WTC11 (cell line): ENCODE data around the gene ATP5ME. TPM values are rescaled to one million over a fixed set of nuclear protein-coding genes. Genes with fewer than 3 reads are reported as not detected.

Source experiments
- ATAC-seq: fragments of 200-7000 bp; cut with Tn5 transposase; 2 replicates; pipeline ENCODE4 v1.10.0; 2021; ENCODE audit warnings: mild to moderate bottlenecking, moderate library complexity
- CTCF ChIA-PET: fragments of 300-600 bp; sonication (Branson Sonifier 250); formaldehyde crosslinking; loops from one replicate; lab custom pipeline; 2021; ENCODE audit warnings: antibody characterized with exemption; lab: Charles Lee
- POLR2A ChIA-PET: fragments of 350-600 bp; sonication (Branson Sonifier 250); formaldehyde crosslinking; loops from one replicate; lab custom pipeline; 2021; ENCODE audit warnings: antibody characterized with exemption; lab: Charles Lee
- DNase-seq: peaks from one replicate; pipeline ENCODE4 v3.0.0; 2021; ENCODE audit warnings: low spot score
- H3K27ac Mint-ChIP-seq: 2 replicates; pipeline ENCODE4 v1.8.0; 2021; ENCODE audit warnings: mixed read lengths
- H3K27me3 Mint-ChIP-seq: 2 replicates; pipeline ENCODE4 v1.8.0; 2021; ENCODE audit warnings: low read depth, mild to moderate bottlenecking, moderate library complexity, mixed read lengths
- H3K36me3 Mint-ChIP-seq: 2 replicates; pipeline ENCODE4 v1.8.0; 2021; ENCODE audit warnings: mixed read lengths
- H3K4me1 Mint-ChIP-seq: 2 replicates; pipeline ENCODE4 v1.8.0; 2022; ENCODE audit warnings: mixed read lengths
- H3K4me3 Mint-ChIP-seq: 2 replicates; pipeline ENCODE4 v1.8.0; 2021; ENCODE audit warnings: mild to moderate bottlenecking, moderate library complexity, mixed read lengths
- H3K9me3 Mint-ChIP-seq: 2 replicates; pipeline ENCODE4 v1.8.0; 2021; ENCODE audit warnings: mixed read lengths
- CREB1 ChIP-seq: sonication (generic); formaldehyde crosslinking; IDR thresholded peaks from 2 replicates; pipeline ENCODE4 v1.8.0; 2023; ENCODE audit warnings: mild to moderate bottlenecking, missing genetic modification reagents
- FOXJ3 ChIP-seq: sonication (generic); formaldehyde crosslinking; IDR thresholded peaks from 2 replicates; pipeline ENCODE4 v1.9.0; 2021; ENCODE audit warnings: missing genetic modification reagents, mild to moderate bottlenecking, borderline replicate concordance
- FOXP1 ChIP-seq: sonication (generic); formaldehyde crosslinking; IDR thresholded peaks from 2 replicates; pipeline ENCODE4 v1.8.0; 2022; ENCODE audit warnings: missing genetic modification reagents, mild to moderate bottlenecking, moderate library complexity, borderline replicate concordance
- GABPB1 ChIP-seq: sonication (generic); formaldehyde crosslinking; IDR thresholded peaks from 2 replicates; pipeline ENCODE4 v1.8.1; 2023; ENCODE audit warnings: mild to moderate bottlenecking, missing genetic modification reagents
- NFATC4 ChIP-seq: fragments of 250-450 bp; sonication (Bioruptor Pico); IDR thresholded peaks from 2 replicates; pipeline ENCODE4 v1.9.0; 2021; ENCODE audit warnings: mild to moderate bottlenecking
- NR1H2 ChIP-seq: sonication (generic); formaldehyde crosslinking; IDR thresholded peaks from 2 replicates; pipeline ENCODE4 v1.9.0; 2021; ENCODE audit warnings: mild to moderate bottlenecking, moderate library complexity, missing genetic modification reagents
- OVOL2 ChIP-seq: fragments of 250-450 bp; sonication (Bioruptor Pico); IDR thresholded peaks from 2 replicates; pipeline ENCODE4 v1.9.0; 2021; ENCODE audit warnings: mild to moderate bottlenecking, borderline replicate concordance
- TEAD4 ChIP-seq: sonication (generic); formaldehyde crosslinking; IDR thresholded peaks from 2 replicates; pipeline ENCODE4 v1.8.0; 2022; ENCODE audit warnings: mild to moderate bottlenecking, missing genetic modification reagents
- TP53 ChIP-seq: sonication (generic); formaldehyde crosslinking; IDR thresholded peaks from 2 replicates; pipeline ENCODE4 v1.8.1; 2023; ENCODE audit warnings: mild to moderate bottlenecking, missing genetic modification reagents
- ZNF219 ChIP-seq: sonication (generic); formaldehyde crosslinking; IDR thresholded peaks from 2 replicates; pipeline ENCODE4 v1.8.0; 2023; ENCODE audit warnings: missing genetic modification reagents, mild to moderate bottlenecking, borderline replicate concordance
- ZNF263 ChIP-seq: sonication (generic); formaldehyde crosslinking; IDR thresholded peaks from 2 replicates; pipeline ENCODE4 v1.8.1; 2022; ENCODE audit warnings: low read depth, mild to moderate bottlenecking, moderate library complexity, missing genetic modification reagents
- total RNA-seq: library from RNA; stranded (reverse); gene quantifications from 3 replicates; pipeline ENCODE4 v1.2.3, GENCODE V29; 2021
- TF ChIP-seq, protein P1 (sequence below): sonication (generic); formaldehyde crosslinking; IDR thresholded peaks from 2 replicates; pipeline ENCODE4 v1.8.0; 2023; ENCODE audit warnings: mild to moderate bottlenecking, missing genetic modification reagents
- TF ChIP-seq, protein P2 (sequence below): sonication (generic); formaldehyde crosslinking; IDR thresholded peaks from 2 replicates; pipeline ENCODE4 v1.8.1; 2023; ENCODE audit warnings: mild to moderate bottlenecking, missing genetic modification reagents, moderate library complexity
- TF ChIP-seq, protein P3 (sequence below): sonication (generic); formaldehyde crosslinking; IDR thresholded peaks from 2 replicates; pipeline ENCODE4 v1.8.0; 2022; ENCODE audit warnings: mild to moderate bottlenecking, missing genetic modification reagents
- TF ChIP-seq, protein P4 (sequence below): sonication (generic); formaldehyde crosslinking; IDR thresholded peaks from 2 replicates; pipeline ENCODE4 v1.8.1; 2023; ENCODE audit warnings: mild to moderate bottlenecking, moderate library complexity, missing genetic modification reagents
- TF ChIP-seq, protein P5 (sequence below): sonication (generic); formaldehyde crosslinking; IDR thresholded peaks from 2 replicates; pipeline ENCODE4 v1.8.0; 2022; ENCODE audit warnings: missing genetic modification reagents
- TF ChIP-seq, protein P6 (sequence below): sonication (generic); formaldehyde crosslinking; conservative IDR thresholded peaks from 2 replicates; pipeline ENCODE4 v1.8.1; 2023; ENCODE audit warnings: mild to moderate bottlenecking, low read depth, missing genetic modification reagents, moderate library complexity

Gene ATP5ME
- total RNA-seq, 1 experiment from 2014 or later: 468 TPM

DNA sequence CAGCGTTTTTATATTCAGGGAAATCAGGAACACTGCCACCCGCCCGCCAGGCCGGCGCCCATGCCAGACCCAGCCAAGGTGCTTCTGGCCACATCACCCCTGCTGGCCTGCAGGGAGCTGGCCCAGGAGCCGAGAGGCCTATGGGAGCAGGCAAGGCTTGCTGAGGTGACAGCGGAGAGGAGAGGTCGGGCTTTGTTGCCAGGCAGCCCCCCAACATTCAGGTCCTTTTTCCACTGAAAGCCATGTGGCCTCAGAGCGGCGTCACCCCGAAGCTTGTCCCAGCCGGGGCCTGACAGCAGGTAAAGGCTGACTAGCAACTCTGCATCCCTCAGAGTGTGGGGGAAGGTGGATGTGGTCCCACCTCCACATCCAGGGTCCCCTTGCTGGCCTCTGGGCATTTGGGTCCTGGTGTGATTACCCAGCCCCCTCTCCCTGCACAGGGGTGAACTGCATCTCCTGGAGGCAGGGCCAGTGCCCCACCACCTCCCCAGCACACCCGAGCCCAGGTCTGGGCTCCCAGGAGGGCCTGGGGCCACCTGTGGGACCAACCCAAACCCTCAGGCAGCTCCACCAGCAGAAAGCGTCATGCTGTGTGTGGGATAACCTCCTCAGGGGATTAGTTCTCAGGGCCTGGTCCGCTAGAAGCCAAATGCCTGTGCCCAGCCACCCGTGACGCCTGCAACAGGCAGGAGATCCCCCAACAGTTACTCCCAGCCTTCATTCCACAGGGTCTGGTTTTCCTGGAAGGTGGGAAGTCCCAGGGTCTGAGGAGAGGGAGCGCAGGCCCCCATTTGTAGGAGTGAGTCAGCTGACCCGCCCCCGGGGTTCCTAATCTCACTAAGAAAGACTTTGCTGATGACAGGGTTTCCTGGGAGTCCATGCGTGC is 49.1 kb downstream of the ATP5ME start, which contains the start of gene PDE6B:
PDE6B (plus strand) TSS at position 869 of the 886 bp plus-strand sequence. CDS start 54 bp downstream, outside the sequence.
- CTCF ChIA-PET: interaction anchor here (0.9 to 1.9 kb wide), 7 partner anchors 11 to 59 kb away, joined by 3 to 10 read pairs (median 5); partner anchors contain the start of genes ATP5ME and MYL5
- TF ChIP-seq, protein P1, sequence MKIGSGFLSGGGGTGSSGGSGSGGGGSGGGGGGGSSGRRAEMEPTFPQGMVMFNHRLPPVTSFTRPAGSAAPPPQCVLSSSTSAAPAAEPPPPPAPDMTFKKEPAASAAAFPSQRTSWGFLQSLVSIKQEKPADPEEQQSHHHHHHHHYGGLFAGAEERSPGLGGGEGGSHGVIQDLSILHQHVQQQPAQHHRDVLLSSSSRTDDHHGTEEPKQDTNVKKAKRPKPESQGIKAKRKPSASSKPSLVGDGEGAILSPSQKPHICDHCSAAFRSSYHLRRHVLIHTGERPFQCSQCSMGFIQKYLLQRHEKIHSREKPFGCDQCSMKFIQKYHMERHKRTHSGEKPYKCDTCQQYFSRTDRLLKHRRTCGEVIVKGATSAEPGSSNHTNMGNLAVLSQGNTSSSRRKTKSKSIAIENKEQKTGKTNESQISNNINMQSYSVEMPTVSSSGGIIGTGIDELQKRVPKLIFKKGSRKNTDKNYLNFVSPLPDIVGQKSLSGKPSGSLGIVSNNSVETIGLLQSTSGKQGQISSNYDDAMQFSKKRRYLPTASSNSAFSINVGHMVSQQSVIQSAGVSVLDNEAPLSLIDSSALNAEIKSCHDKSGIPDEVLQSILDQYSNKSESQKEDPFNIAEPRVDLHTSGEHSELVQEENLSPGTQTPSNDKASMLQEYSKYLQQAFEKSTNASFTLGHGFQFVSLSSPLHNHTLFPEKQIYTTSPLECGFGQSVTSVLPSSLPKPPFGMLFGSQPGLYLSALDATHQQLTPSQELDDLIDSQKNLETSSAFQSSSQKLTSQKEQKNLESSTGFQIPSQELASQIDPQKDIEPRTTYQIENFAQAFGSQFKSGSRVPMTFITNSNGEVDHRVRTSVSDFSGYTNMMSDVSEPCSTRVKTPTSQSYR (CRISPR knock-in tag): no peak
- TF ChIP-seq, protein P2, sequence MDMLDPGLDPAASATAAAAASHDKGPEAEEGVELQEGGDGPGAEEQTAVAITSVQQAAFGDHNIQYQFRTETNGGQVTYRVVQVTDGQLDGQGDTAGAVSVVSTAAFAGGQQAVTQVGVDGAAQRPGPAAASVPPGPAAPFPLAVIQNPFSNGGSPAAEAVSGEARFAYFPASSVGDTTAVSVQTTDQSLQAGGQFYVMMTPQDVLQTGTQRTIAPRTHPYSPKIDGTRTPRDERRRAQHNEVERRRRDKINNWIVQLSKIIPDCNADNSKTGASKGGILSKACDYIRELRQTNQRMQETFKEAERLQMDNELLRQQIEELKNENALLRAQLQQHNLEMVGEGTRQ (CRISPR knock-in tag): peak; percentile 80
- no peak for TF ChIP-seq NFATC4 (CRISPR knock-in tag)
- TF ChIP-seq FOXP1 (CRISPR knock-in tag): 0 out of 2 replicates have a peak, but pooled peaks have one; percentile 56
- TF ChIP-seq, protein P3, sequence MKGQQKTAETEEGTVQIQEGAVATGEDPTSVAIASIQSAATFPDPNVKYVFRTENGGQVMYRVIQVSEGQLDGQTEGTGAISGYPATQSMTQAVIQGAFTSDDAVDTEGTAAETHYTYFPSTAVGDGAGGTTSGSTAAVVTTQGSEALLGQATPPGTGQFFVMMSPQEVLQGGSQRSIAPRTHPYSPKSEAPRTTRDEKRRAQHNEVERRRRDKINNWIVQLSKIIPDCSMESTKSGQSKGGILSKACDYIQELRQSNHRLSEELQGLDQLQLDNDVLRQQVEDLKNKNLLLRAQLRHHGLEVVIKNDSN: peak; percentile 68

DNA sequence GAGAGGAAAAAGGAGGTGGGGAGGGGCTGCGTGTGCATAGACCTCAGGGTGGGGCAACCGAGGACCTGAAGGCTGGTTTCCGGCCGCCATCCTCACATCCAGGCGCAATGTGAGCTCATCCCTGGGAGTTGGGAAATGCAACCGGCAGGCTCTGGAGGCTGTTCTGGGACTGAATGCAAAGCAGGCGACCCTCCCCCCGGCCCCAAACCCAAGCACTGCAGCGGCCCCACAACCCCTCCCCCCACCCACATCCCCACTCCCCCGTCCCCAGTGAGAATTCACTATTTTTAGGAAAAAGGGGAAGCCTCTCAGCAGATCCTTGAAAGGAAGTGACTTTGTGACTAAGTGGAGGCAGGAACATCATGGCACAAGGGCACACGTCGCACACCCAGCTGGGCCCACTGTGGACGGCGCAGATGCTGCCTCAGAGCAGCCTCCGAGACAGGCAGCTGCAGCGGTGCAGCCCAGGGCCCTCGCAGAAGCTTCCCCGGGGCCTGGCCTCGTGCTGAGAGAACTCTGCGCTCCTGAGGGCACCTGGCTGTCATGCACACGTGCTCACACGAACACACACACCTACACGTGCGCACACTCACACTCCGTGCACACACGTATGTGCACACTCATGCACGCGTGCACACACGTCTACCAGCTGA is 50.0 kb downstream of the ATP5ME start:
- Mint-ChIP-seq H3K27ac (no peak overlapping the region), H3K27me3 (peaks cover 7% of the 10 kb centered on the region; the same call in 1 of the 2 replicates), H3K9me3 (no peaks in the 10 kb centered on the region), H3K36me3 (no peaks in the 10 kb centered on the region), H3K4me3 (no peak overlapping the region), H3K4me1 (peaks cover 10% of the 10 kb centered on the region)
- CTCF ChIA-PET: interaction anchor here (0.6 to 1.9 kb wide), 8 partner anchors 10 to 60 kb away, joined by 3 to 10 read pairs (median 4); partner anchors contain the start of genes ATP5ME and MYL5
- POLR2A ChIA-PET: interaction anchor here (0.5 kb wide), 1 partner anchor 1436 kb away, joined by 3 read pairs; no protein-coding TSS in a partner anchor
- peak; percentile 8 for DNase-seq
- 0 out of 2 replicates have a peak, but pooled peaks have one; percentile 10 for ATAC-seq
- TF ChIP-seq ZNF263 (CRISPR knock-in tag) (no peak), TP53 (no peak), OVOL2 (CRISPR knock-in tag) (no peak), GABPB1 (CRISPR knock-in tag) (no peak), CREB1 (CRISPR knock-in tag) (no peak), NR1H2 (CRISPR knock-in tag) (no peak), TEAD4 (CRISPR knock-in tag) (no peak), FOXJ3 (CRISPR knock-in tag) (no peak), ZNF219 (CRISPR knock-in tag) (no peak)
- TF ChIP-seq, protein P4, sequence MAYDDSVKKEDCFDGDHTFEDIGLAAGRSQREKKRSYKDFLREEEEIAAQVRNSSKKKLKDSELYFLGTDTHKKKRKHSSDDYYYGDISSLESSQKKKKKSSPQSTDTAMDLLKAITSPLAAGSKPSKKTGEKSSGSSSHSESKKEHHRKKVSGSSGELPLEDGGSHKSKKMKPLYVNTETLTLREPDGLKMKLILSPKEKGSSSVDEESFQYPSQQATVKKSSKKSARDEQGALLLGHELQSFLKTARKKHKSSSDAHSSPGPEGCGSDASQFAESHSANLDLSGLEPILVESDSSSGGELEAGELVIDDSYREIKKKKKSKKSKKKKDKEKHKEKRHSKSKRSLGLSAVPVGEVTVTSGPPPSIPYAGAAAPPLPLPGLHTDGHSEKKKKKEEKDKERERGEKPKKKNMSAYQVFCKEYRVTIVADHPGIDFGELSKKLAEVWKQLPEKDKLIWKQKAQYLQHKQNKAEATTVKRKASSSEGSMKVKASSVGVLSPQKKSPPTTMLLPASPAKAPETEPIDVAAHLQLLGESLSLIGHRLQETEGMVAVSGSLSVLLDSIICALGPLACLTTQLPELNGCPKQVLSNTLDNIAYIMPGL: no peak
- TF ChIP-seq, protein P5, sequence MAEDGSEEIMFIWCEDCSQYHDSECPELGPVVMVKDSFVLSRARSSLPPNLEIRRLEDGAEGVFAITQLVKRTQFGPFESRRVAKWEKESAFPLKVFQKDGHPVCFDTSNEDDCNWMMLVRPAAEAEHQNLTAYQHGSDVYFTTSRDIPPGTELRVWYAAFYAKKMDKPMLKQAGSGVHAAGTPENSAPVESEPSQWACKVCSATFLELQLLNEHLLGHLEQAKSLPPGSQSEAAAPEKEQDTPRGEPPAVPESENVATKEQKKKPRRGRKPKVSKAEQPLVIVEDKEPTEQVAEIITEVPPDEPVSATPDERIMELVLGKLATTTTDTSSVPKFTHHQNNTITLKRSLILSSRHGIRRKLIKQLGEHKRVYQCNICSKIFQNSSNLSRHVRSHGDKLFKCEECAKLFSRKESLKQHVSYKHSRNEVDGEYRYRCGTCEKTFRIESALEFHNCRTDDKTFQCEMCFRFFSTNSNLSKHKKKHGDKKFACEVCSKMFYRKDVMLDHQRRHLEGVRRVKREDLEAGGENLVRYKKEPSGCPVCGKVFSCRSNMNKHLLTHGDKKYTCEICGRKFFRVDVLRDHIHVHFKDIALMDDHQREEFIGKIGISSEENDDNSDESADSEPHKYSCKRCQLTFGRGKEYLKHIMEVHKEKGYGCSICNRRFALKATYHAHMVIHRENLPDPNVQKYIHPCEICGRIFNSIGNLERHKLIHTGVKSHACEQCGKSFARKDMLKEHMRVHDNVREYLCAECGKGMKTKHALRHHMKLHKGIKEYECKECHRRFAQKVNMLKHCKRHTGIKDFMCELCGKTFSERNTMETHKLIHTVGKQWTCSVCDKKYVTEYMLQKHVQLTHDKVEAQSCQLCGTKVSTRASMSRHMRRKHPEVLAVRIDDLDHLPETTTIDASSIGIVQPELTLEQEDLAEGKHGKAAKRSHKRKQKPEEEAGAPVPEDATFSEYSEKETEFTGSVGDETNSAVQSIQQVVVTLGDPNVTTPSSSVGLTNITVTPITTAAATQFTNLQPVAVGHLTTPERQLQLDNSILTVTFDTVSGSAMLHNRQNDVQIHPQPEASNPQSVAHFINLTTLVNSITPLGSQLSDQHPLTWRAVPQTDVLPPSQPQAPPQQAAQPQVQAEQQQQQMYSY (CRISPR knock-in tag): no peak
- TF ChIP-seq, protein P6, sequence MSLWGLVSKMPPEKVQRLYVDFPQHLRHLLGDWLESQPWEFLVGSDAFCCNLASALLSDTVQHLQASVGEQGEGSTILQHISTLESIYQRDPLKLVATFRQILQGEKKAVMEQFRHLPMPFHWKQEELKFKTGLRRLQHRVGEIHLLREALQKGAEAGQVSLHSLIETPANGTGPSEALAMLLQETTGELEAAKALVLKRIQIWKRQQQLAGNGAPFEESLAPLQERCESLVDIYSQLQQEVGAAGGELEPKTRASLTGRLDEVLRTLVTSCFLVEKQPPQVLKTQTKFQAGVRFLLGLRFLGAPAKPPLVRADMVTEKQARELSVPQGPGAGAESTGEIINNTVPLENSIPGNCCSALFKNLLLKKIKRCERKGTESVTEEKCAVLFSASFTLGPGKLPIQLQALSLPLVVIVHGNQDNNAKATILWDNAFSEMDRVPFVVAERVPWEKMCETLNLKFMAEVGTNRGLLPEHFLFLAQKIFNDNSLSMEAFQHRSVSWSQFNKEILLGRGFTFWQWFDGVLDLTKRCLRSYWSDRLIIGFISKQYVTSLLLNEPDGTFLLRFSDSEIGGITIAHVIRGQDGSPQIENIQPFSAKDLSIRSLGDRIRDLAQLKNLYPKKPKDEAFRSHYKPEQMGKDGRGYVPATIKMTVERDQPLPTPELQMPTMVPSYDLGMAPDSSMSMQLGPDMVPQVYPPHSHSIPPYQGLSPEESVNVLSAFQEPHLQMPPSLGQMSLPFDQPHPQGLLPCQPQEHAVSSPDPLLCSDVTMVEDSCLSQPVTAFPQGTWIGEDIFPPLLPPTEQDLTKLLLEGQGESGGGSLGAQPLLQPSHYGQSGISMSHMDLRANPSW (CRISPR knock-in tag): no peak
- TF ChIP-seq, protein P3: no peak

More for the DNA sequence above, 49.1 kb downstream of the ATP5ME start, which contains the start of gene PDE6B:
- peak; percentile 38 for DNase-seq
- H3K4me1 Mint-ChIP-seq: peaks cover 10% of the 10 kb centered on the region
- peak; percentile 61 for ATAC-seq
- H3K27ac Mint-ChIP-seq: no peak within 1 kb of the TSS
- peaks cover 7% of the 10 kb centered on the region; the same call in 1 of the 2 replicates for H3K27me3 Mint-ChIP-seq
- no peak within 1 kb of the TSS for H3K4me3 Mint-ChIP-seq
- no peaks in the 10 kb centered on the region for H3K36me3 Mint-ChIP-seq
- POLR2A ChIA-PET: interaction anchor here (0.5 kb wide), 1 partner anchor 1435 kb away, joined by 3 read pairs; no protein-coding TSS in a partner anchor
- no peaks in the 10 kb centered on the region for H3K9me3 Mint-ChIP-seq
